ENCODE data around the gene CXCR4. TPM values are rescaled to one million over a fixed set of nuclear protein-coding genes. Genes with fewer than 3 reads are reported as not detected.

The CXCR4 gene
- total and polyA plus RNA-seq, 10 of the 15 experiments (the other 5 are each of a cell fraction or from before 2014, with no cell fraction given) = 31.1 to 749 (median 52.7) TPM

DNA sequence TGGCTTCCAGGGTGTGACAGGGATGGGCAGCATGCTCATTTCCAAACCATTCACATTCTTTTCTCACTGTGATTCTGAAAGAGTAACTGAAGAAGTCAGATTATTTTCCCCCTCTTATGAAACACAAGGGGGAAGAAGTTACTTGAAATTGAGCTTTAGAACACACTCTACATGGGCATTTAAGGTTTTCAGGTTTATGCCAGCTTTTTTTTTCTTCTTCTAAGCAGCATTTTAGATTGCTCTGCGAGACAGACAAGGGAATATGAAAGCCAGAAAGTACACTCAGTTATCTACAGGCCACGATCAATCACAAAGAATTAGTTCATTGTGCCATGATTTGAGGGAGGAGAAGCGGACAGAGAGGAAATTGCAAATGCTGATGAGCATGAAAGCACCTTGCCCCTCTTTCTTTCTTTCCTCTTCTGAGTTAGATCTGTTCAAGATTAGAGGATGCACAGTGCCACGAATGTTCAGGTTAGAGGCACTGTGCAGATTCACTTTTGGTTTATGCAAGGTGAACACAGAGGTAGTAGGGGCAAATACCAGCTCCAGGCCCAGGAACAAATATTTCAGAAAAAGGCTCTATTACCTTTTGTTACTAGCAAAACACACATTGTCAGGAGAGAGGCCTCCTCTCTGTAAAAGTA is 49.2 kb downstream of the CXCR4 start:
- Histone ChIP-seq H3K79me2 (ENCODE audit: control insufficient read depth, insufficient read depth, low read length) (no peaks in the 10 kb centered on the region), H3K27ac (ENCODE audit: control insufficient read depth, insufficient read depth) (no peak overlapping the region), H2AFZ (ENCODE audit: control insufficient read depth, low read depth, low read length) (no peak overlapping the region; the same call in 1 of the 2 replicates), H4K20me1 (ENCODE audit: control insufficient read depth, insufficient read depth) (no peaks in the 10 kb centered on the region), H3K4me1 (ENCODE audit: control insufficient read depth, insufficient read depth, low read length) (peaks cover 5% of the 10 kb centered on the region; the same call in 1 of the 2 replicates), H3K9ac (ENCODE audit: control insufficient read depth, insufficient read depth, low read length) (no peak overlapping the region), H3K9me3 (replicated peaks; ENCODE audit: control insufficient read depth, insufficient read depth, low read length) (peaks cover 7% of the 10 kb centered on the region; the same call in 2 of the 3 replicates), H3K36me3 (ENCODE audit: control insufficient read depth in 2 of 2, insufficient read depth in 2 of 2, low read length in 1 of 2) (no peaks in the 10 kb centered on the region), H3K4me3 (no peak overlapping the region), H3K27me3 (replicated peaks in 1 of 2; ENCODE audit: control insufficient read depth in 2 of 2, insufficient read depth in 2 of 2, low read length in 1 of 2) (peaks cover 0 to 3% of the 10 kb centered on the region in 2 experiments; a peak in 1 of 4 replicates), H3K4me2 (ENCODE audit: control insufficient read depth, insufficient read depth) (no peak overlapping the region)
- intact Hi-C loops (cut with micrococcal nuclease; ENCODE audit: unreplicated experiment) = no loop called here
- ATAC-seq (peak; percentile 35), FAIRE-seq (no peak), DNase-seq (ENCODE audit: low read depth, low spot score) (no peak)
- CTCF ChIA-PET = interaction anchor here (0.9 to 2.8 kb wide), 8 partner anchors 9 to 315 kb away, joined by 3 to 12 read pairs (median 4); no protein-coding TSS in a partner anchor
- RAD21 ChIA-PET (ENCODE audit: unreplicated experiment) = interaction anchor here (0.6 to 4.0 kb wide), 15 partner anchors 11 to 315 kb away, joined by 3 to 57 read pairs (median 4); no protein-coding TSS in a partner anchor
- SMC1A ChIA-PET (ENCODE audit: uncharacterized antibody, unreplicated experiment) = interaction anchor here (0.5 to 6.0 kb wide), 16 partner anchors 13 to 136 kb away, joined by 3 to 113 read pairs (median 6); no protein-coding TSS in a partner anchor
- 43% methylated on average over 4 of the region's 4 CpGs for WGBS (ENCODE audit: insufficient coverage, insufficient replicate concordance, low lambda C conversion rate, missing lambda C conversion rate)
- POLR2A ChIA-PET = interaction anchor here (0.6 to 4.9 kb wide), 10 partner anchors 10 to 249 kb away, joined by 3 to 39 read pairs (median 4); no protein-coding TSS in a partner anchor
- no TSS peak for BruUV-seq (replicated peaks)
- in situ Hi-C loops (cut with MboI) = no loop called here
- TF ChIP-seq, protein P1, sequence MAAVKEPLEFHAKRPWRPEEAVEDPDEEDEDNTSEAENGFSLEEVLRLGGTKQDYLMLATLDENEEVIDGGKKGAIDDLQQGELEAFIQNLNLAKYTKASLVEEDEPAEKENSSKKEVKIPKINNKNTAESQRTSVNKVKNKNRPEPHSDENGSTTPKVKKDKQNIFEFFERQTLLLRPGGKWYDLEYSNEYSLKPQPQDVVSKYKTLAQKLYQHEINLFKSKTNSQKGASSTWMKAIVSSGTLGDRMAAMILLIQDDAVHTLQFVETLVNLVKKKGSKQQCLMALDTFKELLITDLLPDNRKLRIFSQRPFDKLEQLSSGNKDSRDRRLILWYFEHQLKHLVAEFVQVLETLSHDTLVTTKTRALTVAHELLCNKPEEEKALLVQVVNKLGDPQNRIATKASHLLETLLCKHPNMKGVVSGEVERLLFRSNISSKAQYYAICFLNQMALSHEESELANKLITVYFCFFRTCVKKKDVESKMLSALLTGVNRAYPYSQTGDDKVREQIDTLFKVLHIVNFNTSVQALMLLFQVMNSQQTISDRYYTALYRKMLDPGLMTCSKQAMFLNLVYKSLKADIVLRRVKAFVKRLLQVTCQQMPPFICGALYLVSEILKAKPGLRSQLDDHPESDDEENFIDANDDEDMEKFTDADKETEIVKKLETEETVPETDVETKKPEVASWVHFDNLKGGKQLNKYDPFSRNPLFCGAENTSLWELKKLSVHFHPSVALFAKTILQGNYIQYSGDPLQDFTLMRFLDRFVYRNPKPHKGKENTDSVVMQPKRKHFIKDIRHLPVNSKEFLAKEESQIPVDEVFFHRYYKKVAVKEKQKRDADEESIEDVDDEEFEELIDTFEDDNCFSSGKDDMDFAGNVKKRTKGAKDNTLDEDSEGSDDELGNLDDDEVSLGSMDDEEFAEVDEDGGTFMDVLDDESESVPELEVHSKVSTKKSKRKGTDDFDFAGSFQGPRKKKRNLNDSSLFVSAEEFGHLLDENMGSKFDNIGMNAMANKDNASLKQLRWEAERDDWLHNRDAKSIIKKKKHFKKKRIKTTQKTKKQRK (IDR thresholded peaks at IDR 0.05; ENCODE audit: low read depth, low read length) = no peak
- TF ChIP-seq, protein P2, sequence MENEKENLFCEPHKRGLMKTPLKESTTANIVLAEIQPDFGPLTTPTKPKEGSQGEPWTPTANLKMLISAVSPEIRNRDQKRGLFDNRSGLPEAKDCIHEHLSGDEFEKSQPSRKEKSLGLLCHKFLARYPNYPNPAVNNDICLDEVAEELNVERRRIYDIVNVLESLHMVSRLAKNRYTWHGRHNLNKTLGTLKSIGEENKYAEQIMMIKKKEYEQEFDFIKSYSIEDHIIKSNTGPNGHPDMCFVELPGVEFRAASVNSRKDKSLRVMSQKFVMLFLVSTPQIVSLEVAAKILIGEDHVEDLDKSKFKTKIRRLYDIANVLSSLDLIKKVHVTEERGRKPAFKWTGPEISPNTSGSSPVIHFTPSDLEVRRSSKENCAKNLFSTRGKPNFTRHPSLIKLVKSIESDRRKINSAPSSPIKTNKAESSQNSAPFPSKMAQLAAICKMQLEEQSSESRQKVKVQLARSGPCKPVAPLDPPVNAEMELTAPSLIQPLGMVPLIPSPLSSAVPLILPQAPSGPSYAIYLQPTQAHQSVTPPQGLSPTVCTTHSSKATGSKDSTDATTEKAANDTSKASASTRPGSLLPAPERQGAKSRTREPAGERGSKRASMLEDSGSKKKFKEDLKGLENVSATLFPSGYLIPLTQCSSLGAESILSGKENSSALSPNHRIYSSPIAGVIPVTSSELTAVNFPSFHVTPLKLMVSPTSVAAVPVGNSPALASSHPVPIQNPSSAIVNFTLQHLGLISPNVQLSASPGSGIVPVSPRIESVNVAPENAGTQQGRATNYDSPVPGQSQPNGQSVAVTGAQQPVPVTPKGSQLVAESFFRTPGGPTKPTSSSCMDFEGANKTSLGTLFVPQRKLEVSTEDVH (IDR thresholded peaks at IDR 0.05; ENCODE audit: low read depth, partially characterized antibody) = no peak
- TF ChIP-seq FOXM1 (IDR thresholded peaks at IDR 0.05; ENCODE audit: low read depth, low read length) = no peak
- no peak for TF ChIP-seq SUPT20H (IDR thresholded peaks at IDR 0.05; ENCODE audit: borderline replicate concordance, control insufficient read depth, low read depth, low read length)
- TF ChIP-seq HDGF (IDR thresholded peaks at IDR 0.05) = no peak
- no peak for TF ChIP-seq MTA2 (IDR thresholded peaks at IDR 0.05; ENCODE audit: low read depth)
- TF ChIP-seq CREM (IDR thresholded peaks at IDR 0.05; ENCODE audit: low read depth) = no peak
- TF ChIP-seq PAX8 (IDR thresholded peaks at IDR 0.05) = no peak
- no peak for TF ChIP-seq NFXL1 (IDR thresholded peaks at IDR 0.05; ENCODE audit: borderline replicate concordance)
- TF ChIP-seq MYC (IDR thresholded peaks at IDR 0.05; ENCODE audit: insufficient read depth, insufficient read length, insufficient replicate concordance, low read length, severe bottlenecking) = no peak
- TF ChIP-seq, protein P3, sequence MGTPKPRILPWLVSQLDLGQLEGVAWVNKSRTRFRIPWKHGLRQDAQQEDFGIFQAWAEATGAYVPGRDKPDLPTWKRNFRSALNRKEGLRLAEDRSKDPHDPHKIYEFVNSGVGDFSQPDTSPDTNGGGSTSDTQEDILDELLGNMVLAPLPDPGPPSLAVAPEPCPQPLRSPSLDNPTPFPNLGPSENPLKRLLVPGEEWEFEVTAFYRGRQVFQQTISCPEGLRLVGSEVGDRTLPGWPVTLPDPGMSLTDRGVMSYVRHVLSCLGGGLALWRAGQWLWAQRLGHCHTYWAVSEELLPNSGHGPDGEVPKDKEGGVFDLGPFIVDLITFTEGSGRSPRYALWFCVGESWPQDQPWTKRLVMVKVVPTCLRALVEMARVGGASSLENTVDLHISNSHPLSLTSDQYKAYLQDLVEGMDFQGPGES (IDR thresholded peaks at IDR 0.05) = no peak
- TF ChIP-seq SRF (IDR thresholded peaks at IDR 0.05; ENCODE audit: low read depth in 2 of 2, low read length in 2 of 2) = no peak
- TF ChIP-seq RFX5 (IDR thresholded peaks at IDR 0.05; ENCODE audit: low read depth, low read length) = no peak

All from GM12878 (cell line).